NCI-H1105 (cell line): ENCODE measurements around the gene KRTAP4-9.
"Not testable (repeated sequence)": the region's sequence is repeated elsewhere in the genome, so short reads cannot be mapped to it uniquely, and the experiment has no call there.

Source experiments
- DNase-seq: peaks from one replicate; lab custom pipeline; 2025; lab: John Stamatoyannopoulos, UW

KRTAP4-9 gene

DNA sequence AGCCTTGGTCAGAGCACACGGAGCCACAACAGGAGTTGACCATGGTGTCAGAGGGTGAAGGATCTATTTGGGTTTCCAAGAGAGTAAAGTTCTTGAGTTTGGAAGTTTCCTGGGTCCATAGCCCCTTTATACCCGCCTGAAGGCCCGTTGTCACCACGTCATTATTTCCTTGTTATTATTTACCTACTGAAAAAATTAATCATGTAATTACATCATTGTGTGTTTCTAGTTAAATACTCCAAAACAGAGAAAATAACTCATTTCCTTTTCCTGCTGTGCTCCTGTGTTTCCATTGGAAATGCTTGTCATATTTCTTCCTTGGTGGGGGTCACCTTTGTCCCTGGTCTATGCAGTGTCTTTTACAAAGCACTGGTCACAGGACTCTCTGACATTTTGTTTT, 7.1 kb upstream of the KRTAP4-9 start, which contains the start of gene KRTAP4-8:
TSS of gene KRTAP4-8 (minus strand) at position 101 of the 400 bp plus-strand sequence. CDS start at position 43, 58 bp downstream.
- no peak for DNase-seq

GRCh38 chr17:41098481-41098880, 6.7 kb upstream of the KRTAP4-9 start:
- DNase-seq, result no peak

- not testable (repeated sequence) for DNase-seq
Measured at GRCh38 chr17:41099682-41100480, 5.3 kb upstream of the KRTAP4-9 start.

DNA sequence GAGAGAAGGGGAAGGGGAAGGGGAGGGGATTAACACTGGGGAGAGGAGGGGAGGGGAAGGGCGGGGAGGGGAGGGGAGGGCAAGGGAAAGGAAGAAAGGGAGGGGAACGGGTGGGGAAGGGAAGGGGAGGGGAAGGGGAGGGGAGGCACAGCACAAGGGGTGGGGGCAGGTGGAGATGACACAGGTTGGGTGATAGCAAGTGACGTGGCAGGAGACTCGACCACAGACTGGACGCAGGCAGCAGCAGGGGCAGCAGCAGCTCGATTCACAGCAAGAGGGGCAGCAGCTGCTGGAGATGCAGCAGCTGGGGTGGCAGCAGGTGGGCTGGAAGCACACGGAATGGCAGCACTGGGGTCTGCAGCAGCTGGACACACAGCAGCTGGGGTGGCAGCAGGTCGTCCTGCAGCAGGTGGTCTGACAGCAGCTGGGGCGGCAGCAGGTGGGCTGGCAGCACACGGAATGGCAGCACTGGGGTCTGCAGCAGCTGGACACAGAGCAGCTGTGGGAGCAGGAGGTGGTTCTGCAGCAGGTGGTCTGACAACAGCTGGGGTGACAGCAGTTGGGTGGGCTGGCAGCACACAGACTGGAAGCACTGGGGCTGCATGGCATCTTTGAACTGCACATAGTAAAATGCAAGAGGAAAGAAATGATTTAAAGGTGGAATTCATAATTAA, 3.5 kb upstream of the KRTAP4-9 start, which contains the start of gene KRTAP4-16:
TSS of gene KRTAP4-16 (minus strand) at position 624 of the 674 bp plus-strand sequence. CDS start at position 624, 0 bp downstream.
- no peak for DNase-seq

DNA sequence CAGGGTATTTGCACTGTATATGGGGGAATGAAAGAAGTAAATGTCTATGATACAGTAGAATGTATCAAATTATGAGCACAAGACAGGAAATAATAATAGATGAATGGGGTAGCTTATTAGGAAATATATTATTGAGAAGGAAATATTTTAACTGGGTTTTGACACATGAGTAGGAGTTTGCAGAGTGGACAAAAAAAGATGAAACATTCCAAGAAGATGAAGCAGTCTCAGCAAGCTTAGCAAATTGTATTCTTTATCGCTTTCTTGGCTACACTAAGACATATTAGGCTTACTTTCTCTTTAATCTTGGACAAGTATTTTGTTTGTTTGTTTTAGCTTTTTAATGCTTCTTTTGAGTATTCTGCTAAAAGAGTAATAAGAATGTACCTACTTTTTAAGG, 1.3 kb upstream of the KRTAP4-9 start:
- DNase-seq, result no peak

GRCh38 chr17:41104386-41105038, 677 bp upstream of the KRTAP4-9 start:
- DNase-seq, result not testable (repeated sequence)

DNA sequence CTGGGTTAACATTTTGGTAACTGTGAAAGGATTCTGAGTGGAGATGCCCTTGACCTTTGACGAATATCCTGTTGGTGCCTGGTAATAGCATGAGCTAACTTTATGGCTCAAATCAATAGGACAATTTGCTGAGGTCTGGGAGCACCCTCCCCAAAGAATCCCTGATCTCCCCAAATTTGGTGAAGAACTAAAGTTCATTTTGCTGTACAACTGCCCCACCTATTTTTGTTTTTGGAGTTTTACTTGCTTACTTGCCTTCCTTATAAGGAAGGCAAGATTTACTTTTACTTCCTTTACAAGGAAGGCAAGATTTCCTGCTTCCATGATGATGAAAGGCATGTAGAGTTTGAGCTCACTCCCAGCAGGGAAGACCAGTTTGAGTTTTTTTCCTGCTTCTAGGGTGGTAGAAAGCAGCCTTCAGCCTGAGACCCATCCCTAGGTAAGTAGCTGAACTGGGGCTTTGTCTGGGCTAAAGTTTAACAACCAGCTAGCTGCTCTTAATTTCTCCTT, 2.8 kb downstream of the KRTAP4-9 start:
- DNase-seq, result no peak

- not testable (repeated sequence) for DNase-seq
Measured at GRCh38 chr17:41108728-41109386, 3.7 kb downstream of the KRTAP4-9 start.

- no peak for DNase-seq
Measured at GRCh38 chr17:41111151-41111885, 6.1 kb downstream of the KRTAP4-9 start.

DNA sequence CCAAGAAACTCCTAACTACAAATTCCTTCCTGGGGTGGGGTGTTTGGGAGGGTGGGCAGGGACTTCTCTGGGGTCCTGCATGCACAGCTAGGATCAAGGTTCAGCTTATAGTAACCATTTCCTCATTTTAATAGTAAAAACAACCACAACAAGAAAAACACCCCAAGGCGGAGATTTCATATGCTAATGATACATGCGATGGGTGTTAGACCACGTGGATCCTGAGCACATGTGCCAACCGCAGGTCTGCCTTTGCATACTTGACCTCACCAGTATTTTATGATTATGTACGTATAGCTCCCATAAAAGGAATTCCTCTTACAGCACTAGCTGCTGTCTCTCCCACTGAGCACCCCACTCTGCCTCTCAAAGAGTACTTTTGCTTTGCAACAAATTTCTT, 11.1 kb downstream of the KRTAP4-9 start:
- no peak for DNase-seq

DNA sequence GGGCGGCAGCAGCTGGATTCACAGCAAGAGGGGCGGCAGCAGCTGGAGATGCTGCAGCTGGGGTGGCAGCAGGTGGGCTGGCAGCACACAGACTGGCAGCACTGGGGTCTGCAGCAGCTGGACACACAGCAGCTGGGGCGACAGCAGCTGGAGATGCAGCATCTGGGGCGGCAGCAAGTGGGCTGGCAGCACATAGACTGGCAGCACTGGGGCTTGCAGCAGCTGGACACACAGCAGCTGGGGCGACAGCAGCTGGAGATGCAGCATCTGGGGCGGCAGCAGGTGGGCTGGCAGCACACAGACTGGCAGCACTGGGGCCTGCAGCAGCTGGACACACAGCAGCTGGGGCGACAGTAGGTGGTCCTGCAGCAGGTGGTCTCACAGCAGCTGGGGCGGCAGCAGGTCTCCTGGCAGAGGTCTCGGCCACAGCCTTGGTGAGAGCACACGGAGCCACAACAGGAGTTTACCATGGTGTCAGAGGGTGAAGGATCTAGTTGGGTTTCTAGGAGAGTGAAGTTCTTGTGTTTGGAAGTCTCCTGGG, 12.7 kb downstream of the KRTAP4-9 start, which contains the start of gene KRTAP4-11:
TSS of gene KRTAP4-11 (minus strand) at position 528 of the 541 bp plus-strand sequence. CDS start at position 470, 58 bp downstream.
- DNase-seq, result not testable (repeated sequence)

DNA sequence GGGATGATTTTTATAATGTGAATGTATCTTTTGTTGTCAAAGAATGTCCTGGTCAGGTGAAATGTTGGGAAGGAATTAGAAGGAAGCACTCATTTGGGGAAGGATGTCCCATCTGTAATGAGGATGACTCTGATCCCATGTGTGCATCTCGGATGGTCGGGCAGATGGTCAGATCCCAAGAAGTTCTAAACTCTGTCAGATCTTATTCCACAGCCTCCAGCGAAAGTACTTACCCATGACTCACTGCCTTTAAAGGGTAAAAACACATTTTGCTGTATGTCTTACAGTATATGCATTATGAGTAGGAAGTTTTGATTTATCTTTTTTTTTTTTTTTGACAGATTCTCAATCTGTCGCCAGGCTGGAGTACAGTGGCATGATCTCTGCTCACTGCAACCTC, 13.5 kb downstream of the KRTAP4-9 start:
- no peak for DNase-seq

DNA sequence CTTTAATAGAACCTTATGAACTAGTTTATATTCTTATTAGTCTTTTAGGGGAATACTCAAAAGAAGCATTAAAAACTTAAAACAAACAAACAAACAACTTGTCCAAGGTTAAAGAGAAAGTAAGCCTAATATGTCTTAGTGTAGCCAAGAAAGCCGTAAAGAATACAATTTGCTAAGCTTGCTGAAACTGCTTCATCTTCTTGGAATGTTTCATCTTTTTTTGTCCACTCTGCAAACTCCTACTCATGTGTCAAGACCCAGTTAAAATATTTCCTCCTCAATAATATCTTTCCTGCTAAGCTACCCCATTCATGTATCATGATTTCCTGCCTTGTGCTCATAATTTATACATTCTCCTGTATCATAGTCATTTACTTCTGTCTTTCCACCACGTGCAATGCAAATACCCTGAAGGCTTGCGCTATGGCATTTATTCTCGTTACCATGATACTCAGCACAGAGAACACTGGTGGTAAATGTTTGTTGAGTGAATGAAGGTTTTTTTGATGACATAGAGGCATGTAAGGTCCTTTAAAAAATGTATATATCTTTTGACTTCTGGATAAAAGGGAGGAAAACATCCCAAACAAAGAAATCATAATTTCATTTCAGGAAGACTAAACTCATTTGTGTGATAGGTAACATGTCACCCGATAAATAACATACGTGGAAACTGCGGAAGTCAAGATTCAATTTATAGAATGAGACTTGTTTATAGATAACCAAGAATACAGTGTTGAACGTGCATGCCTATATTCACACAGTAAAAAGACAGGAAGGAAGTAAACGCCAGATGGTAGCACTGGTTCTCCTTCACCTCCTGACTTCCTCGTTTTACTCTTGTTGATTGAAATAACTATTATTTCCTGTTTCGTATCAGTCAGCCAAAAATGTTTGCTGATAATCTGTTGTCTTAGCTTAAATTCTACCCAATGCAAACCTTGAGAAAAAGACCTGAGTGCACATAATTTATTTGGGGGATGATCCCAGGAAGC, 14.8 kb downstream of the KRTAP4-9 start:
- not testable (repeated sequence) for DNase-seq

- no peak for DNase-seq
Measured at GRCh38 chr17:41121742-41122141, 16.6 kb downstream of the KRTAP4-9 start.

DNA sequence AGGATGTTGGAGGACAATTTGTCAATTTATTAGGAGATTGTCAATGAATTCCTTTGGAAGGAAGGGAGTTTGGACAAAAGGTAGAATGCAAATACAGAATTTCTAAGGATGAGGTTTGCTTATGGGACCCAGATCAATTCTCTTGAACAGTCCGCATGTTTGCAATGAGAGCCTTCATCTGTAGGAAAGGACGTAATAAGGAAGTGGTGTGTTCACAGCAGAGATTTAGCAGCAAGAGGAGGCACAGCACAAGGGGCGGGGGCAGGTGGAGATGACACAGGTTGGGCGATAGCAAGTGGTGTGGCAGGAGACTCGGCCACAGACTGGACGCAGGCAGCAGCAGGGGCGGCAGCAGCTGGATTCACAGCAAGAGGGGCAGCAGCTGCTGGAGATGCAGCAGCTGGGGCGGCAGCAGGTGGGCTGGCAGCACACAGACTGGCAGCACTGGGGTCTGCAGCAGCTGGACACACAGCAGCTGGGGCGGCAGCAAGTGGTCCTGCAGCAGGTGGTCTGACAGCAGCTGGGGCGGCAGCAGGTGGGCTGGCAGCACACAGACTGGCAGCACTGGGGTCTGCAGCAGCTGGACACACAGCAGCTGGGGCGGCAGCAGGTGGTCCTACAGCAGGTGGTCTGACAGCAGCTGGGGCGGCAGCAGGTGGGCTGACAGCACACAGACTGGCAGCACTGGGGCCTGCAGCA, 18.3 kb downstream of the KRTAP4-9 start:
- not testable (repeated sequence) for DNase-seq

GRCh38 chr17:41123991-41124371, 18.8 kb downstream of the KRTAP4-9 start, which contains the start of gene KRTAP4-12:
Gene KRTAP4-12 (minus strand): TSS chr17:41124182. CDS start chr17:41124122, 60 bp downstream.
- DNase-seq, result not testable (repeated sequence)

DNA sequence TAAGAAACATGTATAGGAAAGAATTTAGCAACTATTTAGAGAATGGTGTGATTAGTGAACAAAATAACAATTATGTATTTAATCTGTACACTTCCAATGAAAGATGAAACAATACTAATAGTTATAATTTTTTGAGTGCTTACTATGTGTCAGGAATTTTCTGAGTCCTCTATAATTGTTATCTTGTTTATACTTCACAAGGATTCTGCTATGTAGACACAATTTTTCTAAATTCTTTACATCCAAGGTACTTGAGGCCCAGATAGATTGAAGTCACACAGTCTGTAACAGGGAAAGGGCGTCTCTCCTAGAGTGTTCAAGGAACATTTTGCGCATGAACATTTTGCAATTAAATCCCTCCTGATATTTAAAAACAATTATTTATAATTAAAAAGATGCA, 19.9 kb downstream of the KRTAP4-9 start:
- no peak for DNase-seq

GRCh38 chr17:41126412-41126811, 21.2 kb downstream of the KRTAP4-9 start:
- no peak for DNase-seq

DNA sequence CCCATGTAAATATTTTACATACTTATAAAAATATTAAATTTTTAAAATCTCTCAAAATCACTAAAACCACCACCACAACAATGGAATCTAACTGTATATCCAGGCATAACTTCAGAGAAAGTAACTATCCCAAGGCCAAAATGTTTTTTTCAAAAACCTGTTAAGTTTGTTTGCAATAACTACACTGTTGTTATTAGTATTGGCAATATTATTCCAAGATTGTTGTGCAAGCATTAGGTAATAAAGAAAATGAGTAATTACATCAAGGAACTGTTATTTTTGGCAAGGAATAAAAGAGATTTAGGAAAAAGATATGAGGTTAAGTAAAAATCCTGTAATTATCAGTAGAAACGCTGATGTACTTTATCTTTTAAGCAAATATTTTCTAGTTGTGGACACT, 22.2 kb downstream of the KRTAP4-9 start:
- no peak for DNase-seq
